Mononuclear cell (primary cell): ENCODE measurements around the gene NRG3. TPM values are rescaled to one million over a fixed set of nuclear protein-coding genes. Genes with fewer than 3 reads are reported as not detected.
"Not testable (repeated sequence)": the region's sequence is repeated elsewhere in the genome, so short reads cannot be mapped to it uniquely, and the experiment has no call there.

Experiments
- H3K27me3 ChIP-seq: 2 replicates; pipeline ENCODE4 v1.6.0; 2011; ENCODE audit warnings: low read length, control low read depth; ENCODE audit not compliant: insufficient read depth
- H3K4me1 ChIP-seq: 2 replicates; pipeline ENCODE4 v1.5.1; 2011; ENCODE audit warnings: mild to moderate bottlenecking, low read length, control low read depth; ENCODE audit not compliant: insufficient read depth
- H3K4me3 ChIP-seq: 2 replicates; pipeline ENCODE4 v1.5.1; 2011; ENCODE audit warnings: mild to moderate bottlenecking, low read length, moderate library complexity
- H3K9me3 ChIP-seq: 2 replicates; pipeline ENCODE4 v1.5.1; 2011; ENCODE audit warnings: low read depth, mild to moderate bottlenecking, control low read depth, low read length
- total RNA-seq: library from RNA; depleted of rRNA; stranded (reverse); fragments of >200 nt; gene quantifications from one replicate; pipeline ENCODE4 v1.2.3, GENCODE V29; 2012

NRG3 gene
- total RNA-seq, 1 donor = not detected

DNA sequence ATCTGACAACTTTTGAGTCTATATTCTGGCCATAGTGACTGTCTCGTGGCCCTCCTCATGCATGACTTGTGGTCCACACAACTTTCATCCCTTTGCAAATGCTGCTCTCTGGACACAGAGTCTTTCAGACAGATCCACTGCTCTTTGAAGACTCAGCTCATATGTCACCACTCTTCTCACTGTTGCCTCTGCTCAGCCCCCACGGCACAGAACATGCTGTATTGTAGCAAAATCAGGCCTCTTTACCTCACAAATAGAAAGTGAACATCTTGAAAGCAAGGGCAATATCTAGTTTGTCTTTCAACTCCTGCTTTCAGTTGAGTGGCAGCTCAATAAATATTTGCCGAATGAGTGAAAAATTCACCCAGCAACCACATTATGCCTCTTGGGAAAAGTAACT, 443.5 kb downstream of the NRG3 start:
- no peaks in the 10 kb centered on the region for H3K4me1 ChIP-seq
- H3K27me3 ChIP-seq = no peaks in the 10 kb centered on the region

GRCh38 chr10:82319074-82319473, 444.1 kb downstream of the NRG3 start:
- no peaks in the 10 kb centered on the region for H3K9me3 ChIP-seq
- H3K4me1 ChIP-seq = no peaks in the 10 kb centered on the region
- H3K27me3 ChIP-seq = no peaks in the 10 kb centered on the region
- no peak overlapping the region for H3K4me3 ChIP-seq

More for the DNA sequence above, 443.5 kb downstream of the NRG3 start:
- Histone ChIP-seq H3K4me3 (no peak overlapping the region), H3K9me3 (no peaks in the 10 kb centered on the region)

DNA sequence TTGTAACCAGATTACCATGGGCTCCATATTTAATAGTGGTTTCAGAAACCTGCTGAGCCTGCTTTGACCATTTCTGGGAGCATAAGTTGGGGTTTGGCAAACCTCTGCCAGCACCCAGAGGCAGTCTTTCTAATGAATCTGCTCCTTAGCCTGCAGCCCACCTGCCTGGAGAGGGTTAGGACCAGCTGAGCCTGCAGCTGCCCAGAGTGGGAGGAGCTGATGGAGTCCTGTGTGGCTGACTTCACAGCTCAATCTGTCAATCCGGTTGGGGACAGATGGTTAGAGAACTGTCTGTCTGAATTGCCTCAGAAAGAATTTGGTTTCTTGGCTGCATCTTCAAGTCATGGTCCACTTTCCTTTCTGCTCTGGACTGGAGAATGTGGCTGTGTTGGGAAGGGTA, 444.6 kb downstream of the NRG3 start:
- Histone ChIP-seq H3K4me1 (no peaks in the 10 kb centered on the region), H3K4me3 (no peak overlapping the region), H3K27me3 (no peaks in the 10 kb centered on the region), H3K9me3 (no peaks in the 10 kb centered on the region)

GRCh38 chr10:82321724-82322123, 446.7 kb downstream of the NRG3 start:
- Histone ChIP-seq H3K27me3 (no peaks in the 10 kb centered on the region), H3K4me1 (no peaks in the 10 kb centered on the region), H3K4me3 (no peak overlapping the region), H3K9me3 (no peaks in the 10 kb centered on the region)

DNA sequence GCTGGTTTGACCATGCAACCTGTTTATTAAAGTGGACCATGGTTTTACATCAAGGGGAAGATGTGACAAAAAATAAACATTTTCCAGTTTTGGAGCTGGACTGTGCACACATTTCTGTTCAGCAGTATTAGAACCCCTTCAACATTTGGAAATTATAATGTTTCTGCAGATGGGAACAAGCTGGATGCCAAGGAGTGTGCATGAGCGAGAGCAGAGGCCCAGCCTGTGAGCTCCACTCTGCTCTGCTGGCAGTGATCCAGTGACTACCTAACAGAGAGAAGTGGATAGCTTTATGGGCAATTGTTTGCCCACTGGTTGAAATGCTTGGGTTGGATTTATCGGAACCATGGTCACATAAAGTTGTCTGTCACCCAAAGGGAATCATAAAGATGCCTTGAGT, 456.7 kb downstream of the NRG3 start:
- Histone ChIP-seq H3K4me1 (no peaks in the 10 kb centered on the region), H3K9me3 (no peaks in the 10 kb centered on the region), H3K4me3 (no peak overlapping the region), H3K27me3 (no peaks in the 10 kb centered on the region)

DNA sequence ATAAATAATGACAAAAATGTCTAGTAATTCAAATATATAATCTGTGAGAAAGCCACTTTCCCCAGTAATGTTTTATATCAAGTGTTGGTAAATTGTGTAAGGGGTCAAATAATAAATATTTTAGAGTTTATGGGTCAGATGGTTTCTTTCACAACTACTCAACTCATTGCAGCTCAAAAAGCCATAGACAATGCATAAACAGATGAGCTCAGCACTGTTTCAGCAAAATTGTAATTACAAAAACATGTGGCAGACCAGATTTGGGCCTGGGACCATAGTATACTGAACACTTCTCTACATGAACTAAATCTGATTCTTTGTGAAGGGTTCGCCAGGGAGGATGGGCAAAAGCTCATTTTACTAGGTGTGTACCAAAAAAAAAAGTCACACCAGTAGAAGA, 460.8 kb downstream of the NRG3 start:
- no peaks in the 10 kb centered on the region for H3K9me3 ChIP-seq
- H3K4me1 ChIP-seq = no peaks in the 10 kb centered on the region
- no peaks in the 10 kb centered on the region for H3K27me3 ChIP-seq
- no peak overlapping the region for H3K4me3 ChIP-seq

- H3K9me3 ChIP-seq = no peaks in the 10 kb centered on the region
- H3K27me3 ChIP-seq = no peaks in the 10 kb centered on the region
- no peaks in the 10 kb centered on the region for H3K4me1 ChIP-seq
- H3K4me3 ChIP-seq = no peak overlapping the region
Measured at GRCh38 chr10:82340166-82340565, 465.2 kb downstream of the NRG3 start.

DNA sequence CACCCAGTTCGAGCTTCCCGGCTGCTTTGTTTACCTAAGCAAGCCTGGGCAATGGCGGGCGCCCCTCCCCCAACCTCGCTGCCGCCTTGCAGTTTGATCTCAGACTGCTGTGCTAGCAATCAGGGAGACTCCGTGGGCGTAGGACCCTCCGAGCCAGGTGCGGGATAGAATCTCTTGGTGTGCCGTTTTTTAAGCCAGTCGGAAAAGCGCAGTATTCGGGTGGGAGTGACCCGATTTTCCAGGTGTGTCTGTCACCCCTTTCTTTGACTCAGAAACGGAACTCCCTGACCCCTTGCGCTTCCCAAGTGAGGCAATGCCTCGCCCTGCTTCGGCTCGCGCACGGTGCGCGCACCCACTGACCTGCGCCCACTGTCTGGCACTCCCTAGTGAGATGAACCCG, 474.6 kb downstream of the NRG3 start:
- H3K9me3 ChIP-seq, H3K27me3 ChIP-seq, H3K4me3 ChIP-seq, H3K4me1 ChIP-seq: not testable (repeated sequence)

GRCh38 chr10:82353381-82353780, 478.4 kb downstream of the NRG3 start:
- Histone ChIP-seq H3K4me1 (no peaks in the 10 kb centered on the region), H3K4me3 (no peak overlapping the region), H3K9me3 (no peaks in the 10 kb centered on the region), H3K27me3 (no peaks in the 10 kb centered on the region)

GRCh38 chr10:82358486-82359099, 483.6 kb downstream of the NRG3 start:
- H3K4me1 ChIP-seq = no peaks in the 10 kb centered on the region
- H3K27me3 ChIP-seq = no peaks in the 10 kb centered on the region
- no peaks in the 10 kb centered on the region for H3K9me3 ChIP-seq
- H3K4me3 ChIP-seq = no peak overlapping the region

DNA sequence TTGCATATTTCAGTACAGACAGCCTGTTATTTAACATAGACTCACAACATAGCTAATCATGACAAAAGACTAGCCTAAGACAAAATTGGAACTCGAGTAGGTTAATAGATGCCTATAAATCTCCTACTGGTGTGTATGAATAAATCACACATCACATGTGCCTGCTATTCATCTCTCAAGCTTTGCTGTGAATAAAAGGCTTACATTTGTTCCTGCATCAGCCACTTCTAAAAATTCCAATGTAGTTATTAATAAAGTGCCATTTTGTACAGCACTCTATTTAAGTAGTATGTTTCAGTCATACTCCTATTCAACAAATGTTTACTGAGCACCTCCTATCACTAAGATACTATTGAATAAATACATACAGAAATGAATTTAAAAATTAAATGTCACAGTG, 486.3 kb downstream of the NRG3 start:
- Histone ChIP-seq H3K4me3 (no peak overlapping the region), H3K9me3 (no peaks in the 10 kb centered on the region), H3K27me3 (no peaks in the 10 kb centered on the region), H3K4me1 (no peaks in the 10 kb centered on the region)

- Histone ChIP-seq H3K4me1 (no peaks in the 10 kb centered on the region), H3K9me3 (no peaks in the 10 kb centered on the region), H3K27me3 (no peaks in the 10 kb centered on the region), H3K4me3 (no peak overlapping the region)
Measured at GRCh38 chr10:82377608-82378007, 502.6 kb downstream of the NRG3 start.

DNA sequence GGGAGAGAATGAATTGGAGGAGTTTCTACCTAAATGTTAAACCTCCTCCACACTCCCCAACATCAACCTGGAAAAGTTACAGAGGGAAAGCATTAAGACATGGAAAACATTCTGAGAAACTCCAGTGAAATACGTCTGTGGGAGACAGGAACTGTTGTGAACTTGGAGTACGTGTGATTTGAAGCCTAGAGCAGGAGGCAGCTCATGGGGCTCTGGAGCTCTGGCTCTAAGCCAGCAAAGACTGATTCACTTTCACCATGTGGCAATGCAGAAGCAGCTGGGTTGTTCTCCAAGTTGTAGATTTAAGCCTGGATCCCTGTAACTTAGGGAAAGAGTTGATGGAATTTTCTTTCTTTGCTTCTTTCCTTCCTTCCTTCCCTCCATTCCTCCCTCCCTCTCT, 503.2 kb downstream of the NRG3 start:
- Histone ChIP-seq H3K4me3 (no peak overlapping the region), H3K9me3 (no peaks in the 10 kb centered on the region), H3K4me1 (no peaks in the 10 kb centered on the region), H3K27me3 (no peaks in the 10 kb centered on the region)

GRCh38 chr10:82383350-82383749, 508.4 kb downstream of the NRG3 start:
- Histone ChIP-seq H3K27me3 (no peaks in the 10 kb centered on the region), H3K4me3 (no peak overlapping the region), H3K9me3 (no peaks in the 10 kb centered on the region), H3K4me1 (no peaks in the 10 kb centered on the region)

DNA sequence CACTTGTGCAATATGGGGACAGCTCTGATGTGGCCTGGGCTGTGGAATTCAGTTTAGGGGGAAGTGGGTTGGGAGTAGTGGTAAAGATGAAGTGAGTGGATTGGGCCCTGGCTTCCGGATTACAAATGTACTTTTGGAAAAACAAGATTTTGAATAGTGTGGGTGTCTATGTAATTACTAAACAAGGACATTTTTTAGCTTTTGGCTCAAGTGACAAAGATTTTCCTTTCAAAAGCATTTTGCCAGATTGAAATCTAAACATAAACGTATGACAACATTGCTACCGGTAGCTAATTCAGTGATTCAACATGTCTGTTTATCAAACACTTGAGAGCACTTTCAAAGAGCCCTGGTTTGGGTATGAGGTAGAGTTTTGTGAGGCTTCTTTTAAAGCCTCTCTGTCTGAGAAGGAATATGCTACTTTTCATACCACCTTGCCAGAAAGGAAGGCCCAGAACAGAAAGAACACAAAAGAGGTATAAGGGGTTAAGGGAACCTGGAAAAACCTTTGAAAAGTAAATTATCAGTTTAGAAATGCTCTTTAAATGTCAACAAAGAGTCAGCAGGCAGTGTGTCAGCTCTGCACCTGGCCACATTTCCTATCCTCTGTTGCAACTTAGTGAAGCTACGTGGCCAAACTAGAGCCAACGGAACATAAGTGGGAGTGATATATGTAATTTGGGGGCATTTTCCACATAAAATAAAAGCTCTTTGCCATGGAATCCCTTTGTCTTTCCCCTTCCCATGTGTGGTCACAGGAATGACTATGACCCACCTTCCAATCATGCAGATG, 516.1 kb downstream of the NRG3 start:
- H3K4me1 ChIP-seq = no peaks in the 10 kb centered on the region
- H3K9me3 ChIP-seq = no peaks in the 10 kb centered on the region
- H3K27me3 ChIP-seq = no peaks in the 10 kb centered on the region
- no peak overlapping the region for H3K4me3 ChIP-seq

DNA sequence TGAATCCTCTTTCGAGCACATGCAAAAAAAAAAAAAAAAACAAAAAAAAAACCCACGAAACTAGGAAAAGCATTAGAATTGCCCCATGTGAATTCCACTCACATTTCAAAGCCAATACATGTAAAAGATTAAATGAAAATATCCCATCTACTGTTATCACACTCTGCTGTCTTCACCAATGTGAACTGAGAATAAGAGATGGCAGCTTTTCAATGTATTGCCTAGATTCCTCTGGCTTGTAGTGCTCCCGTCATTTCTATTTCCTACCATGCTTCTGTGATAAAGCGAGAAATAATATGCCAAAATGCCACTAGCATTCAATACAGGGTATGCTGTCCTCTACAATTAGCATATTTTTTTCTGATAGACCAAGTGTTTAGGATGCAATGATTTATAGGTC, 517.0 kb downstream of the NRG3 start:
- Histone ChIP-seq H3K4me3 (no peak overlapping the region), H3K4me1 (no peaks in the 10 kb centered on the region), H3K9me3 (no peaks in the 10 kb centered on the region), H3K27me3 (no peaks in the 10 kb centered on the region)
